HL-60 (cell line): ENCODE results near the gene RFX1.

Source experiments
- GABPA ChIP-seq: IDR thresholded peaks from 2 replicates; pipeline ENCODE4 v1.6.1; 2012; ENCODE audit warnings: low read depth
- POLR2AphosphoS5 ChIP-seq: IDR thresholded peaks from 2 replicates; pipeline ENCODE4 v1.6.1; 2012; ENCODE audit warnings: low read depth
- SPI1 ChIP-seq: IDR thresholded peaks from 2 replicates; pipeline ENCODE4 v1.6.1; 2012; ENCODE audit warnings: low read depth, mild to moderate bottlenecking, borderline replicate concordance
- TF ChIP-seq, protein P1 (sequence below): IDR thresholded peaks from one replicate; pipeline ENCODE4 v1.5.1; 2011; ENCODE audit warnings: low read length, control low read depth, inconsistent platforms; ENCODE audit not compliant: insufficient read depth
- TF ChIP-seq, protein P2 (sequence below): IDR thresholded peaks from 2 replicates; pipeline ENCODE4 v1.6.1; 2012; ENCODE audit warnings: low read depth; ENCODE audit not compliant: insufficient replicate concordance

DNA sequence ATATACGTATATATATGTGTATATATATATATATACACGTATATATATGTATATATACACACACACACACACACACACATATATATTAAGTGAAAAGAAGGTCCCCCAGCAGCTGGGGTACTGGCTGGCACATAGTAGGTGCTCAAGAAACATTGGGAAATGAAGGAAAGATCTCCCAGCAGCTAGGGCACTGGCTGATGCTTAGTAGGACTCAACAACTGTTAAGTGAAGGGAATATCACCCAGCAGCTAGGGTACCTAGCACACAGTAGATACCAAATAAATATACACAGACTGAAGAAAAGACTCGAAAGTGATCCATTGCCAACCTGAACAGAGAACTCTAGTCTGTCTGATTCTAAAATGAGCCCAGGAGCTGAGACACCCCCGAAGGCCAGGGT, 80.1 kb downstream of the RFX1 start:
- TF ChIP-seq, protein P1, sequence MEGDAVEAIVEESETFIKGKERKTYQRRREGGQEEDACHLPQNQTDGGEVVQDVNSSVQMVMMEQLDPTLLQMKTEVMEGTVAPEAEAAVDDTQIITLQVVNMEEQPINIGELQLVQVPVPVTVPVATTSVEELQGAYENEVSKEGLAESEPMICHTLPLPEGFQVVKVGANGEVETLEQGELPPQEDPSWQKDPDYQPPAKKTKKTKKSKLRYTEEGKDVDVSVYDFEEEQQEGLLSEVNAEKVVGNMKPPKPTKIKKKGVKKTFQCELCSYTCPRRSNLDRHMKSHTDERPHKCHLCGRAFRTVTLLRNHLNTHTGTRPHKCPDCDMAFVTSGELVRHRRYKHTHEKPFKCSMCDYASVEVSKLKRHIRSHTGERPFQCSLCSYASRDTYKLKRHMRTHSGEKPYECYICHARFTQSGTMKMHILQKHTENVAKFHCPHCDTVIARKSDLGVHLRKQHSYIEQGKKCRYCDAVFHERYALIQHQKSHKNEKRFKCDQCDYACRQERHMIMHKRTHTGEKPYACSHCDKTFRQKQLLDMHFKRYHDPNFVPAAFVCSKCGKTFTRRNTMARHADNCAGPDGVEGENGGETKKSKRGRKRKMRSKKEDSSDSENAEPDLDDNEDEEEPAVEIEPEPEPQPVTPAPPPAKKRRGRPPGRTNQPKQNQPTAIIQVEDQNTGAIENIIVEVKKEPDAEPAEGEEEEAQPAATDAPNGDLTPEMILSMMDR = no peak
- TF ChIP-seq POLR2AphosphoS5 (no peak), SPI1 (no peak), GABPA (no peak)
- TF ChIP-seq, protein P2, sequence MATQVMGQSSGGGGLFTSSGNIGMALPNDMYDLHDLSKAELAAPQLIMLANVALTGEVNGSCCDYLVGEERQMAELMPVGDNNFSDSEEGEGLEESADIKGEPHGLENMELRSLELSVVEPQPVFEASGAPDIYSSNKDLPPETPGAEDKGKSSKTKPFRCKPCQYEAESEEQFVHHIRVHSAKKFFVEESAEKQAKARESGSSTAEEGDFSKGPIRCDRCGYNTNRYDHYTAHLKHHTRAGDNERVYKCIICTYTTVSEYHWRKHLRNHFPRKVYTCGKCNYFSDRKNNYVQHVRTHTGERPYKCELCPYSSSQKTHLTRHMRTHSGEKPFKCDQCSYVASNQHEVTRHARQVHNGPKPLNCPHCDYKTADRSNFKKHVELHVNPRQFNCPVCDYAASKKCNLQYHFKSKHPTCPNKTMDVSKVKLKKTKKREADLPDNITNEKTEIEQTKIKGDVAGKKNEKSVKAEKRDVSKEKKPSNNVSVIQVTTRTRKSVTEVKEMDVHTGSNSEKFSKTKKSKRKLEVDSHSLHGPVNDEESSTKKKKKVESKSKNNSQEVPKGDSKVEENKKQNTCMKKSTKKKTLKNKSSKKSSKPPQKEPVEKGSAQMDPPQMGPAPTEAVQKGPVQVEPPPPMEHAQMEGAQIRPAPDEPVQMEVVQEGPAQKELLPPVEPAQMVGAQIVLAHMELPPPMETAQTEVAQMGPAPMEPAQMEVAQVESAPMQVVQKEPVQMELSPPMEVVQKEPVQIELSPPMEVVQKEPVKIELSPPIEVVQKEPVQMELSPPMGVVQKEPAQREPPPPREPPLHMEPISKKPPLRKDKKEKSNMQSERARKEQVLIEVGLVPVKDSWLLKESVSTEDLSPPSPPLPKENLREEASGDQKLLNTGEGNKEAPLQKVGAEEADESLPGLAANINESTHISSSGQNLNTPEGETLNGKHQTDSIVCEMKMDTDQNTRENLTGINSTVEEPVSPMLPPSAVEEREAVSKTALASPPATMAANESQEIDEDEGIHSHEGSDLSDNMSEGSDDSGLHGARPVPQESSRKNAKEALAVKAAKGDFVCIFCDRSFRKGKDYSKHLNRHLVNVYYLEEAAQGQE = no peak
